K562 treated with DMSO at 1 percent for 12 hours (cell line): ENCODE results near the gene HTATIP2. TPM values are rescaled to one million over a fixed set of nuclear protein-coding genes. Genes with fewer than 3 reads are reported as not detected.

Experiments used
- total RNA-seq: library from RNA; unstranded; fragments of 300-600 nt; gene quantifications from 2 replicates; pipeline ENCODE4 v1.2.3, GENCODE V29; 2022; ENCODE audit not compliant: insufficient read depth

Gene HTATIP2
- 71.8 and 94.2 TPM in 2 replicates for total RNA-seq

DNA sequence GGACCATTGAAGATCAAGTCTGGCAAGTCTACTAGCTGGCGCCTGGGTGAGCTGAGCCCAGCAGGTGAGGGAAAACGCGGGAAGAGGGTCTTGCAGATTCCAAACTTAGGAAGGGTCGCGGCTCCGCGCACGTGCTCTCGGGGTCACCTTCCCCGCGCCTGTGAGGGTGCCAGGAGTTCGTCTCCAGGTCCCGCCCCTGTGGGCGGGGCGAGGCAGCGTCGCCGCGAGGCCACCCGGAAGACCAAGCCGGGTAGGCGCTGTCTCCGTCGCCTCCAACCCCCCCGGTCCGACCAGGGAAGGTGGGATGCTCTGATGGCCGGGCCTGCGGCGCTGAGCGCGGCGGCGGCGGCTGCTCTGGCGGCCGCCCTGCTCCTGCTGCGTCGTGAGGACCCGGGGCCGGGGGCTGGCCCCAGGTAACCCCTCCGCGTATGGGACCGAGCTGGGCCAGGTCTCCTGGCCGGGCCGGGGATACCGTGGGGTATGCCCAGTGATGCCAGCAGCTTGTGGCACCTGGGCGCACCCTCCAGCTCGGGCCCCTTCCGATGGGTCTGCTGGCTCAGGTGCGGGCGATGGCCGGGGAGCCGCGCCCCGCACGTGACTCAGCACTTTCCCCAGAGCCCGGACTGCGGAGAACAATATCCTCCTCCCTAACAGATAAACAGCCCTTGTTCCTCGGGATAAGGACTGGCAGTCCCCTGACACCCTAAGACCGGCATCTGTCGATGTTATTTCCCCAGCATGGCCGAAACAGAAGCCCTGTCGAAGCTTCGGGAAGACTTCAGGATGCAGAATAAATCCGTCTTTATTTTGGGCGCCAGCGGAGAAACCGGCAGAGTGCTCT is at the start of gene HTATIP2:
Gene HTATIP2 (plus strand): TSS at position 215 of the 841 bp plus-strand sequence. CDS start 524 bp downstream, at position 739.

DNA sequence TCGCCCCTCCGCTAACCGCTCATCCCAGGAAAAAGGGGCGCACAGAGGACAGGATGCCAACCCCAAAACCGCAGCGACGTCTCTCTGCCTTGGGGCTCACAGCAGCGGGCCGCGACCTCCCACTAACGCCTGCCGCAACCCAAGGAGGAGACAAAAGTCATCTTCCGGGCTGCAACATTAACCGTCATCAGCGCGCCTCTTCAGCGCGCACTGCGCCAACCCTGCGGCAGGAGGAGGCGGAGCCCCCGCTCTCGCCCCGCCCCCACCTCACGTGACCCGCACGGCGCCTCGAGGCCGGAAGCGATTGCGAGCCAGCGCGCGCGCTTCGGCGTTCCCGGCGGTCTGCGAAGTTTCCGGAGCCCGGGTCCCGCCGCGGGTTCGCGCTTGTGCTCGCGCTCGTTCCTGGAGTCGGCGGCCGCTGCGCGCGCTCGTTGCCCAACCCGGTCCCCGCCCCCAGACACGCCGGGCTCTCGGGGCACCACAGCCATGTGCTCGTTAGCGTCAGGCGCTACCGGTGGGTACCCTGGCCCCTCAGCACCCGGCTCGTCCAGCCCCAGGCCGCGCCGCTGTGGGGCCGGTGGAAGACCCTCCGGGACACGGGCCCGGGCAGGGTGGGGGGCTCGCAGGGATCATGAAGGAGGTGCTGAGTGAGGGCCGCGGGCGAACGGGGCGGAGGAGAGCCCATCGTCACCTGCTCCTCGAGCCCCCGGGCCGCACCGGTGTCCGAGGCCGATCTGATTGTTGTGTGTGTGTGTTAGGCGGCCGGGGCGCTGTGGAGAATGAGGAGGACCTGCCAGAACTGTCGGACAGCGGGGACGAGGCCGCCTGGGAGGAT is 24.0 kb downstream of the HTATIP2 start, which contains the start of gene PRMT3:
Gene PRMT3 (plus strand): TSS at position 456 of the 835 bp plus-strand sequence. CDS start 31 bp downstream, at position 487.

Other genes starting within 250 kb of the HTATIP2 start
- not detected in 2 replicates for gene DBX1, start 203.2 kb upstream of the HTATIP2 start, total RNA-seq
- gene PRMT3, start 24.0 kb downstream of the HTATIP2 start, total RNA-seq = 7.4 and 23.3 TPM in 2 replicates
- gene SLC6A5, start 235.9 kb downstream of the HTATIP2 start, total RNA-seq = not detected in 2 replicates